KOPT-K1 (cell line): ENCODE results near the gene OR2T1.

Experiments used
- H3K27ac ChIP-seq: fragments of 200-600 bp; sonication (generic); 2 replicates; pipeline ENCODE4 v1.5.1; 2016; ENCODE audit warnings: antibody characterized with exemption, mild to moderate bottlenecking, low read depth, low read length; ENCODE audit not compliant: poor library complexity, severe bottlenecking
- H3K36me3 ChIP-seq: fragments of 200-600 bp; sonication (generic); 2 replicates; pipeline ENCODE4 v1.5.1; 2017; ENCODE audit warnings: antibody characterized with exemption, mild to moderate bottlenecking, low read length, moderate library complexity; ENCODE audit not compliant: insufficient read depth
- H3K9me3 ChIP-seq: fragments of 200-600 bp; sonication (generic); 2 replicates; pipeline ENCODE4 v1.5.1; 2017; ENCODE audit warnings: antibody characterized with exemption, low read length, mild to moderate bottlenecking; ENCODE audit not compliant: insufficient read depth, poor library complexity, severe bottlenecking

Gene OR2T1

GRCh38 chr1:248402748-248403147, at the start of gene OR2T1:
Gene OR2T1 (plus strand): TSS chr1:248403048. CDS start chr1:248406148, 3,100 bp downstream.
- Histone ChIP-seq H3K9me3 (no peaks in the 10 kb centered on the region), H3K27ac (no peak within 1 kb of the TSS), H3K36me3 (no peaks in the 10 kb centered on the region)

DNA sequence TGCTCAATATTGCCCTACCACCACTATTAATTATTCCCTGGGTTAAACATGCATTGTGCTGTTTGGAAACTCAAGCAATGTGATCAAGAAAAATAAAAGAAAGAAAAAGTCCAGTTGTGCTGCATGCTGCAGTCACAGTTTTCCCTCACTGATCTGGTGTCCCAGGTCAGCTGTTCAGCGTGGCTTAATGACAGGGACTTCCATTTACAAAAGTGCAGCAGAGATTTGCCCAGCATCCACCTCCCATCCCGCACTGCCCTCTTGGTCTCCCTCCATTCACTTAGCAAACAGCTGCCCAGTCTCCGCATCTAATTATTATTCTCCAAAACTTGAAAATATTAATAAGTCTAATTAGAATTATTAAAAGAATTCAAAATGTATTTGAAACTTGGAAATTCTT, 43.4 kb upstream of the OR2T1 start:
- H3K36me3 ChIP-seq, result no peaks in the 10 kb centered on the region
- no peaks in the 10 kb centered on the region for H3K9me3 ChIP-seq
- H3K27ac ChIP-seq, result no peak overlapping the region

DNA sequence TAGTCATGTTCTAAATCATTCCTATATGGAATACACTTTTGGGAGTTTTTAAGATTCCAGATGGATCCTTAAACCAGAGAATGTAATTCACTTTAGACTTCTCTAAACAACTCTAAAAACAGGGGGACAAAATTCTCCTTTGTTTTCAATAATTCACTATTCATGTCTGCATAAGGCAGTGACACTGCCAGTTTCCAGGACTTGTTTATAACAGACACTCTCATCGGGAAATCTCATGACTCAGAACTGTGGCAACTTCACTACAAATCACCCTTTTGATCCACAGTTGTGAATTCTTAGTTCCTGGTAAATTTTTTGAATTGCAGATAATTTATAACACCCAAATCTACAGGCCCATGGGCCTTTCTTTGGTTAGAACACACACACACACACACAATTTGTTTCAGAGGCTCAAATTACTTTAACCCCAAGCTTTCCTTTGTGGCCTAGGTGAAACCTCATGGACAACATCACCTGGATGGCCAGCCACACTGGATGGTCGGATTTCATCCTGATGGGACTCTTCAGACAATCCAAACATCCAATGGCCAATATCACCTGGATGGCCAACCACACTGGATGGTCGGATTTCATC, 41.6 kb upstream of the OR2T1 start, which contains the start of gene OR2T4:
OR2T4 (plus strand) TSS at position 545 of the 595 bp plus-strand sequence; CDS start at position 545, 0 bp downstream.
- Histone ChIP-seq H3K9me3 (no peaks in the 10 kb centered on the region), H3K27ac (no peak within 1 kb of the TSS), H3K36me3 (no peaks in the 10 kb centered on the region)

GRCh38 chr1:248366609-248367008, 36.2 kb upstream of the OR2T1 start:
- H3K36me3 ChIP-seq, result no peaks in the 10 kb centered on the region
- H3K9me3 ChIP-seq, result no peaks in the 10 kb centered on the region
- H3K27ac ChIP-seq, result no peak overlapping the region

DNA sequence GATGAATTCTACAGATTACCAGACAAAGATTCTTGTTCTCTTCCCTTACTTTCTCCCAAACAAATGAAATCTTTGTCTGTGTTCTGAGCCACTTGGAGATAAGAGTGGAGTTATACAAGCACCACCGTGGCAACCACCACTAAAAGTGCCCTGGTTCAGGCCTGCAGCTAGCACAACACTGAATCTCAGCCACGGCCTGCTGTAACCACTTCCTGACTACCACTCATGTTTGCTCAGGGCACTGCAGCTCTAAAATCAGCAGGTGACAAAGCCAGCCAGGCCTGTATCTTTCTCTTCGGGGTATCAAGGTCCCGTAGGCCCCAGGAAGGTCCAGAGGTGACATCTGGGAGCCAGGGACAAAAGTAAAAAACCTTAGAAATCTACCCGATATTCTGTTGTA, 30.5 kb upstream of the OR2T1 start:
- H3K36me3 ChIP-seq, result no peaks in the 10 kb centered on the region
- H3K9me3 ChIP-seq, result no peaks in the 10 kb centered on the region
- H3K27ac ChIP-seq, result no peak overlapping the region

- no peaks in the 10 kb centered on the region for H3K9me3 ChIP-seq
- no peak overlapping the region for H3K27ac ChIP-seq
- H3K36me3 ChIP-seq, result no peaks in the 10 kb centered on the region
Measured at GRCh38 chr1:248373761-248374160, 29.1 kb upstream of the OR2T1 start.

DNA sequence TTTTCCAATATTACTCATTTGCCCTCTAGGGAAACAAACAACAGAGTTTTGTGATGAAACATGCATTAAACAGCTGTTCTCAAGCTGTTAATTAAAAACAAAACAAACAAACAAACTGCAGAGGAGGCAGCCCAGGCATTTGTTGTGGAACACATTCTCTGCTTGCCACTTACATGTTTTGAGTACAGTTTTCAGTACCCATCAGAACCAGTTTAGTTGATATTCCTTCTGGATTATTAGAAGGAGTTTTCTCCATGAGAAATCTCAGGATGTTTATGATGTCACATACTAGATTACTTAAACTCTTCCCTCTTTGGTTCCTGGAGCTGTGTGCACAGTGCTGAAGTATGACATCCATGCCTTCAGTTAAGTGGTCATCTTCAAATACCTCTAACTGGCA, 27.4 kb upstream of the OR2T1 start, which contains the start of gene OR2T6:
OR2T6 (plus strand) TSS at position 301 of the 400 bp plus-strand sequence. CDS start 11,863 bp downstream, outside the sequence.
- Histone ChIP-seq H3K27ac (no peak within 1 kb of the TSS), H3K36me3 (no peaks in the 10 kb centered on the region), H3K9me3 (no peaks in the 10 kb centered on the region)

GRCh38 chr1:248376916-248377315, 25.9 kb upstream of the OR2T1 start:
- no peaks in the 10 kb centered on the region for H3K9me3 ChIP-seq

DNA sequence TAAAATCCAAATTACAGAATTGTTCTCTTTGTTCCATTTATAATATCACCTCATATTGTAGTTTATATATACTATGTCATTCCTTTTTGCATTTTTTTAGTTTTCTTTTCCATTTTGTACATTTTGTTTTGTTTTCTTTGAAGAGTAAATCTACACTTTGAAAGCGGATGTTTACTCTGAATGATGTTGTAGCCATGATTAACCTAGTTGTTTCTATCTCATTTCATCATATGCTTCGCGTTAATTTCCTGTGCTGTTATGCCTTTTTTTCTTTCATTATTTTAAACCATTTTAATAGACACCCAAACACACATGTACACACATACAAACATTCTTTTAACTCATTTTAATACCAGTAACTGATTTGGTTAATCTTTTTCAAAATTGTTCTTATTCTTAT, 22.0 kb upstream of the OR2T1 start:
- no peak overlapping the region for H3K27ac ChIP-seq
- H3K36me3 ChIP-seq, result no peaks in the 10 kb centered on the region
- H3K9me3 ChIP-seq, result no peaks in the 10 kb centered on the region

More at GRCh38 chr1:248376916-248377315, 25.9 kb upstream of the OR2T1 start:
- Histone ChIP-seq H3K36me3 (no peaks in the 10 kb centered on the region), H3K27ac (no peak overlapping the region)

GRCh38 chr1:248388426-248388825, 14.4 kb upstream of the OR2T1 start:
- H3K36me3 ChIP-seq, result no peaks in the 10 kb centered on the region
- no peaks in the 10 kb centered on the region for H3K9me3 ChIP-seq
- no peak overlapping the region for H3K27ac ChIP-seq

GRCh38 chr1:248393050-248393449, 9.8 kb upstream of the OR2T1 start:
- no peaks in the 10 kb centered on the region for H3K9me3 ChIP-seq
- no peaks in the 10 kb centered on the region for H3K36me3 ChIP-seq
- no peak overlapping the region for H3K27ac ChIP-seq

GRCh38 chr1:248404024-248404423, 1.2 kb downstream of the OR2T1 start:
- no peaks in the 10 kb centered on the region for H3K9me3 ChIP-seq
- no peak overlapping the region for H3K27ac ChIP-seq
- H3K36me3 ChIP-seq, result no peaks in the 10 kb centered on the region

- no peaks in the 10 kb centered on the region for H3K9me3 ChIP-seq
- no peaks in the 10 kb centered on the region for H3K36me3 ChIP-seq
- H3K27ac ChIP-seq, result no peak overlapping the region
Measured at GRCh38 chr1:248406721-248407692, 4.2 kb downstream of the OR2T1 start.

GRCh38 chr1:248416226-248416625, 13.4 kb downstream of the OR2T1 start:
- Histone ChIP-seq H3K36me3 (no peaks in the 10 kb centered on the region), H3K27ac (no peak overlapping the region), H3K9me3 (peaks cover 27% of the 10 kb centered on the region)

GRCh38 chr1:248417854-248418253, 15.0 kb downstream of the OR2T1 start:
- H3K9me3 ChIP-seq, result peaks cover 40% of the 10 kb centered on the region
- H3K27ac ChIP-seq, result no peak overlapping the region
- H3K36me3 ChIP-seq, result no peaks in the 10 kb centered on the region
